ENCODE data around the gene EN1. TPM values are rescaled to one million over a fixed set of nuclear protein-coding genes. Genes with fewer than 3 reads are reported as not detected.

Gene EN1
- total and polyA plus RNA-seq, 2 of the 4 experiments (the other 2 are of a cell fraction): not detected

DNA sequence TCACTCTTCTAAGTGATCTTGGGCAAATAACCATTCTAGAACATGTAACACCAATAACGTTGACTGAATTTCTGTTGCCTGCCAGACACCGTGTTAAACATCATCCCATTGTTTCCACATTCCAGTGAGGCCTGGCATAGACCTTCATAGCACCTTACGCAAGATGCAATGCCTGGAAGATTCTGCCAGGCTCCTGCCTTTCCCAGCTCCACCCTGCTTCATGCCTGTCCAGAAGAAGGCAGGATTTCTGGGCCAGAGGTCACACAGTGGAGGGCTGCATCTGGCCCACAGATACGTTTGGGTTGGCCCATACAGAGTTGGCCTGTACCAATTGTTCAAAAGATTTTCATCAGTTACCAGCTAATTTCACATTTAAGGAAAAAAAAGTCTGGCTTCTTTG, 46.3 kb downstream of the EN1 start:
- no peak overlapping the region for H3K4ac ChIP-seq (ENCODE audit: low read depth, low read length)
- DNase-seq (no peak), ATAC-seq (ENCODE audit: low read depth) (no peak)
- no peaks in the 10 kb centered on the region for H3K36me3 ChIP-seq (ENCODE audit: control insufficient read depth, insufficient read depth, low read length)
- H2AK9ac ChIP-seq (replicated peaks; ENCODE audit: low read depth, low read length, poor library complexity): no peak overlapping the region
- H4K91ac ChIP-seq (ENCODE audit: insufficient read depth, low read depth, low read length): no peak overlapping the region
- H2BK15ac ChIP-seq (ENCODE audit: low read depth, low read length): no peak overlapping the region
- no peak overlapping the region for H3K23ac ChIP-seq (ENCODE audit: low read depth, low read length)
- intact Hi-C loops (cut with micrococcal nuclease): no loop called here
- no peak overlapping the region for H3K27ac ChIP-seq (ENCODE audit: insufficient read depth, low read length)
- H3K9ac ChIP-seq (ENCODE audit: low read depth, low read length): no peak overlapping the region
- no peaks in the 10 kb centered on the region for H3K9me3 ChIP-seq (ENCODE audit: control insufficient read depth, insufficient read depth, low read length)
- peaks cover 2% of the 10 kb centered on the region for H3K27me3 ChIP-seq (ENCODE audit: control insufficient read depth, insufficient read depth, low read length)
- 67% methylated on average over 1 of the region's 4 CpGs; no CpG with 5 or more reads in 1 of the 2 experiments for WGBS, 2 experiments (ENCODE audit: extremely low coverage in 2 of 2, insufficient read length in 1 of 2)
- no peak overlapping the region for H2AK5ac ChIP-seq (ENCODE audit: low read depth, low read length)
- dilution Hi-C loops (cut with HindIII; ENCODE audit: low sequenced_read_pairs, unreplicated experiment): no loop called here
- H3K18ac ChIP-seq (ENCODE audit: low read depth, low read length): no peak overlapping the region
- no peak overlapping the region for H4K8ac ChIP-seq (ENCODE audit: low read depth in 2 of 2, low read length in 2 of 2)
- CTCF ChIA-PET: no interaction called here
- no peak overlapping the region for H2BK20ac ChIP-seq (ENCODE audit: low read depth, low read length)
- no peaks in the 10 kb centered on the region for H4K20me1 ChIP-seq (ENCODE audit: insufficient read depth, low read length)
- BruUV-seq (replicated peaks): no TSS peak
- H3K79me1 ChIP-seq (ENCODE audit: low read depth in 1 of 2, low read length in 2 of 2): no peaks in the 10 kb centered on the region
- H2BK5ac ChIP-seq (ENCODE audit: low read depth, low read length, poor library complexity, severe bottlenecking): no peak overlapping the region
- in situ Hi-C loops (cut with MboI; ENCODE audit: low sequenced_read_pairs): no loop called here
- H3K4me1 ChIP-seq (ENCODE audit: control insufficient read depth, insufficient read depth, low read length): no peaks in the 10 kb centered on the region
- H4K5ac ChIP-seq (ENCODE audit: low read depth, low read length): no peak overlapping the region
- H2BK120ac ChIP-seq (ENCODE audit: low read depth, low read length): no peak overlapping the region
- no peak overlapping the region for H3K56ac ChIP-seq (ENCODE audit: extremely low read depth, insufficient read depth, low read length)
- TF ChIP-seq NFE2L2 (IDR thresholded peaks at IDR 0.05; ENCODE audit: low read depth, low read length) (no peak), CHD1 (IDR thresholded peaks at IDR 0.05; ENCODE audit: low read depth, low read length) (no peak), CEBPB (IDR thresholded peaks at IDR 0.05; ENCODE audit: low read depth, low read length) (no peak), MAFK (IDR thresholded peaks at IDR 0.05; ENCODE audit: low read depth, low read length) (no peak), RCOR1 (IDR thresholded peaks at IDR 0.05; ENCODE audit: insufficient replicate concordance, low read length) (no peak), RFX5 (IDR thresholded peaks at IDR 0.05; ENCODE audit: low read depth, low read length) (no peak), MAZ (IDR thresholded peaks at IDR 0.05; ENCODE audit: borderline replicate concordance, low read depth, low read length) (no peak), RAD21 (IDR thresholded peaks at IDR 0.05; ENCODE audit: low read length) (no peak), ELK1 (IDR thresholded peaks at IDR 0.05; ENCODE audit: borderline replicate concordance, low read depth, low read length) (no peak)
- TF ChIP-seq, protein P1, sequence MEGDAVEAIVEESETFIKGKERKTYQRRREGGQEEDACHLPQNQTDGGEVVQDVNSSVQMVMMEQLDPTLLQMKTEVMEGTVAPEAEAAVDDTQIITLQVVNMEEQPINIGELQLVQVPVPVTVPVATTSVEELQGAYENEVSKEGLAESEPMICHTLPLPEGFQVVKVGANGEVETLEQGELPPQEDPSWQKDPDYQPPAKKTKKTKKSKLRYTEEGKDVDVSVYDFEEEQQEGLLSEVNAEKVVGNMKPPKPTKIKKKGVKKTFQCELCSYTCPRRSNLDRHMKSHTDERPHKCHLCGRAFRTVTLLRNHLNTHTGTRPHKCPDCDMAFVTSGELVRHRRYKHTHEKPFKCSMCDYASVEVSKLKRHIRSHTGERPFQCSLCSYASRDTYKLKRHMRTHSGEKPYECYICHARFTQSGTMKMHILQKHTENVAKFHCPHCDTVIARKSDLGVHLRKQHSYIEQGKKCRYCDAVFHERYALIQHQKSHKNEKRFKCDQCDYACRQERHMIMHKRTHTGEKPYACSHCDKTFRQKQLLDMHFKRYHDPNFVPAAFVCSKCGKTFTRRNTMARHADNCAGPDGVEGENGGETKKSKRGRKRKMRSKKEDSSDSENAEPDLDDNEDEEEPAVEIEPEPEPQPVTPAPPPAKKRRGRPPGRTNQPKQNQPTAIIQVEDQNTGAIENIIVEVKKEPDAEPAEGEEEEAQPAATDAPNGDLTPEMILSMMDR (conservative IDR thresholded peaks at IDR 0.05; ENCODE audit: low read depth, low read length): no peak
- TF ChIP-seq, protein P2, sequence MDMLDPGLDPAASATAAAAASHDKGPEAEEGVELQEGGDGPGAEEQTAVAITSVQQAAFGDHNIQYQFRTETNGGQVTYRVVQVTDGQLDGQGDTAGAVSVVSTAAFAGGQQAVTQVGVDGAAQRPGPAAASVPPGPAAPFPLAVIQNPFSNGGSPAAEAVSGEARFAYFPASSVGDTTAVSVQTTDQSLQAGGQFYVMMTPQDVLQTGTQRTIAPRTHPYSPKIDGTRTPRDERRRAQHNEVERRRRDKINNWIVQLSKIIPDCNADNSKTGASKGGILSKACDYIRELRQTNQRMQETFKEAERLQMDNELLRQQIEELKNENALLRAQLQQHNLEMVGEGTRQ (IDR thresholded peaks at IDR 0.05; ENCODE audit: low read depth, low read length): no peak
- no peak overlapping the region for H2AFZ ChIP-seq (replicated peaks; ENCODE audit: low read length, poor library complexity)
- H3K9me1 ChIP-seq (ENCODE audit: insufficient read depth, low read length): no peaks in the 10 kb centered on the region
- no peak overlapping the region for H3K14ac ChIP-seq (replicated peaks; ENCODE audit: low read depth, low read length)
- POLR2A ChIA-PET (ENCODE audit: unreplicated experiment): no interaction called here
- H3K4me2 ChIP-seq (ENCODE audit: low read depth, low read length): no peak overlapping the region
- no peak overlapping the region for H3K4me3 ChIP-seq (ENCODE audit: insufficient read depth, low read depth, low read length)

All from IMR-90 (cell line).